CD4-positive, alpha-beta T cell treated with Interleukin-2 at 100 ng/mL for 4 hours (primary cell): ENCODE measurements around the gene PARP1.

Source experiments
- DNase-seq: peaks from one replicate; pipeline ENCODE4 v3.0.0-alpha.2; 2020; ENCODE audit warnings: low spot score

The PARP1 gene

DNA sequence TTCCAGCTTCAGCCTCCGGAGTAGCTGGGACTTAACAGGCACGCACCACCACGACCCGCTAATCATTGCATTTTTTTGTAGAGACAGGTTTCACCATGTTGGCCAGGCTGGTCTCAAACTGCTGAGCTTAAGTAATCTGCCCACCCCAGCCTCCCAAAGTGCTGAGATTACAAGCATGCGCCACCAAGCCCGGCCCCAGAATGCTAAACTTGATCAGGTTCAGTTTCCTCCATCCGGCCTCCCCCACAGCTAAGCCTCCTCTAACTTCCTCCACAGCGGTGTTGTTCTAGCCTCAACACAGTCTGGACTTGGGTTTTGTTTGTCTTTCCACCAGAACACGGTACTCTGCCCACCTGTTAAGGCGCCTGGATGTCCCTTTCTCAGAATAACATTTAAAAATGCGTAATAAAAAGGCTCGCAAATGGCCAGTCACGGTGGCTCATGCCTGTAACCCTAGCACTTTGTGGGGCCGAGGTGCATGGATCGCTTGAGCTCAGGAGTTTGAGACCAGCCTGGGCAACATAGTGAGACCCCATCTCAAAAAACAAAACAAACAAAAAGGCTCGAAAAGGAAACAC lies 2.4 kb downstream of the PARP1 start:
- peak; percentile 35 for DNase-seq

DNA sequence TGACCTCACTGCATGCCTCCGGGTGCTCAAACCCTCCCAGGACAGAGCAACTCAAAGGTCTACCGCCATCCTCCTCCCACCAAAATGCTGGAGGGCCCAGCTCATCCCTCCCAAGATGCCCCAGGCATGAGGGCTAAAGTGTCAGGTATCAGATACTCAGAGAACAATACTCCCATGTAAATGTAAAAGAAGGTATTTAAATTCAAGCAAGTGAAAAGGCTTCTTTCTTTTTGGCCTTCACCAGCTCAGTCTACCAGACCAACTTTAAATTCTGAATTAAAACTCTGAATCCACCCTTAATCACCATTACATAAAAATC lies 3.0 kb downstream of the PARP1 start:
- no peak for DNase-seq

DNA sequence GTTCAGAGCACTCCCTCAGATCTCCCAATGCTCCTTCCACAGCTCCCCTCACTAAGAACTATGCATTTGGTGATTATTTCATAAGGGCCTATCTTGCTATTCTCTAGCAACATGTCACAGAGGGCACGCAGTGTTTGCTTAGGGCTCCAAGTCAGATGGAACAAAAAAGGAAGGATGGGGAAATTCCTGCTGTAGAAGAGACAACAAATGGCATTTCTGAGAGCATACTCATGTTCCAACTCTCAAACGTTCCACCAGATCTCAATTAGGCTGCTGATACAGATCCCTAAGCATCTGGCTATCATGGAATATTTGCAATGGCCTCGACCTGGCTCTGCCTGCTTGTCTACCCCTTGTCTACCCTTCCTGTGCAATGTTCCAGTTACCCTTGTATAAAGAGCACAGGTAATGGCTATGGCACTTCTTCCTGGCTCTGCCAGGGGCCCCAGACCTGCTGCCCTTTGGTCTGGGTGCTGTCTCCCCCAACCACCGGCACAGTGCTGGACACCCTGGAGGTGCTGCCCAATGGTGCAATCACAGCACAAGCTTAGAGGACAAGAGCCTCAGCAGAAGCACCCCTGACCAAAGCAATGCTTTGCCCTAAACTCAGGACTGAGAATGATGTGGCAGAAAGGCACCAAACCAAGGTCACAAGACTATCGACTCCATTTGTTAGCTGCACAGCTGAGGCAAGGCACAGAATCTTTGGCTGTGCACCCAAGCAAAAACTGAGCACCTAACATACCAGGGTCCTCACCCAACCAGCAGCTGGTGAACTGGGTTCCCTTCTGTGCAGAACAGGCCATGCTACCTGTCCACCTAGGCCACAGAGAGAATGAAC lies 3.6 kb downstream of the PARP1 start:
- no peak for DNase-seq

DNA sequence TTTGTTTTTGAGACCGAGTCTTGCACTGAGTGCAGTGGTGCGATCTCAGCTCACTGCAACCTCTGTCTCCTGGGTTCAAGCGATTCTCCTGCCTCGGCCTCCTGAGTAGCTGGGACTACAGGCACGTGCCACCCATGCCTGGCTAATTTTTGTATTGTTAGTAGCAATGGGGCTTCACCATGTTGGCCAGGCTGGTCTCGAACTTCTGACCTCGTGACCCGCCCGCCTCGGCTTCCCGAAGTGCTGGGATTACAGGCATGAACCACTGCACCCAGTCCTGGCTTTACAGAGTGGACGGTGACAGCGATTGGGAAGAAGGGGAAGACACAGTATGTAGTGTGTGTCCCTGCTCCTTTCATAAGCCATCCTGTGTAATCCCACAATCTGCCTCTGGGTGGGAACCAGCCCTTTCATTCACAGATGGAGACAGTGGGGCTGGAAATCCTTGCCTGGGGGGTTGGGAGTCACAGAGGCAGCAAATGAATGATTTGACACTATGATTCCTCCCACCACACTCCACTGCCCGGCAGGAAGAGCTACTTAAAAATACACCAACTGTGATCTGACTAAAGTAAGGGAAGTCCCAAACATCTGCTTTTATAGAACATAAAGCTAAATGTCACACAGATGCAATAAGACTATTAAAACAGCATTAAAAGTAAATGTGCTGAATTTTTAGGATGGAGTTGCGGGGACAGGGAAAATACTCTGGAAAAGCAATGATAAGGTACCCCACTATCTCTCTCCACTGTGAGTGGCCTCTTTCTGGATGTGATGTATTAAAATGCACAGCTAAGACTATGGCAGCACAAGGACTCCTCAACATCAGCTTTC lies 4.5 kb downstream of the PARP1 start:
- DNase-seq, result no peak

DNA sequence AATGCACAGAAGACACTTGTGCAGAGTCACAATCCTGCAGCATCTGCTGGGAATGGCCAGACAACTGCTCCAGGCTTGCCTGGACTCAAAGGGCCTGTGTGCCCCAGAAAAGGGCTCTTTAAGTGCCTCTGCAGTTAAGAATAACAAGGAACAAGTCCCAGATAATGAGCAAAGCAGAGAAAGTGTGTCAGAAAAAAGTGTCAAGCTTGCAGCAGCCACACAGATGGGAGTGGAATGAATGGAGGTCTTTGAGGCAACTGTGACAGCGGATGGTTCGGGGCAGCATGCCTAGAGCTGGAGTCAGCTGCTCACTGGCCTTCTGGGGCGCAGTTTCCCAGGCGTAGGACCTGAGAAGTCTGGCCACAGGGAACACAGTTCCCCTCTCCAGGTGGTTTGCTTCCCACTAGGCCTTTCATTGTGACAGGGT lies 5.1 kb downstream of the PARP1 start:
- no peak for DNase-seq

DNA sequence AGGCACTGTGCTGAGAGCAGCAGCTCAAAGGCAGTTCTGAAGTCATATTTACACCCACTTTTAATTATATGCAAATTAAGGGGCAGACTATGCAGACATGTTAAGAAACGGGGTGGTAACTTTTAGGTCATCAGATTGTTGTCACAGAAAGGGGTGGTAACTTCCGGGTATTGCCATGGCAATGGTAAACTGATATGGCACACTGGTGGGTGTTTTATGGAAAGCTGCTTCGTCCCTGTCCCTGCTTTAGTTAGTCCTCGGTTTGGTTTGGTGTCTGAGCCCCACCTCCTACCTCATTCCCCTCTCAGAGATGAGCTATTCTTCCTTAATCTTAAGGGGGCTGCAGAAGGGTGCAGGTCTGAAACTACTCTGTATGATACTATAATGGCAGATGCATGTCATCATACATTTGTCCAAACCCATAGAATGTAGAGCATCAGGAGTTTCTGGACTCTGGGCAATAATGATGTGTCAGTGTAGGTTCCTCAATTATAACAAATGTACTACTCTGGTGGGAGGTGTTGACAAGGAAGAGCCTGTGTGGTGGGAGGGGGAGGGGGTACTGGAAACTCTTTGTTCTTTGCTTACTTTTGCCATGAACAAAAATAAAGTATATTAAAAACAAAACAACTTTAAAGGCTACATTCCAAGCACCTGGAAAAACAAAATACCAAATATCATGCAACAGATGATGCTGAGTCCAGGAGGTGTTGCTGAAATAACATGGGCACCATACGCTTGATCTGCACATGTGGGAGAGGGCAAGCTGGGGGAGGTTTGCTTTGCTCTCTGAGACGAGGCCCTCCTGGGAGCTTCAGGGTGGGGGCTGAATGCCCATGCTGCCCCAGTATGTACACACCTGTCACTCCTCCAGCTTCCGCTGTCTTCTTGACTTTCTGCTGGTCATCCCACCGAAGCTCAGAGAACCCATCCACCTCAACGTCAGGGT lies 6.3 kb downstream of the PARP1 start:
- no peak for DNase-seq

DNA sequence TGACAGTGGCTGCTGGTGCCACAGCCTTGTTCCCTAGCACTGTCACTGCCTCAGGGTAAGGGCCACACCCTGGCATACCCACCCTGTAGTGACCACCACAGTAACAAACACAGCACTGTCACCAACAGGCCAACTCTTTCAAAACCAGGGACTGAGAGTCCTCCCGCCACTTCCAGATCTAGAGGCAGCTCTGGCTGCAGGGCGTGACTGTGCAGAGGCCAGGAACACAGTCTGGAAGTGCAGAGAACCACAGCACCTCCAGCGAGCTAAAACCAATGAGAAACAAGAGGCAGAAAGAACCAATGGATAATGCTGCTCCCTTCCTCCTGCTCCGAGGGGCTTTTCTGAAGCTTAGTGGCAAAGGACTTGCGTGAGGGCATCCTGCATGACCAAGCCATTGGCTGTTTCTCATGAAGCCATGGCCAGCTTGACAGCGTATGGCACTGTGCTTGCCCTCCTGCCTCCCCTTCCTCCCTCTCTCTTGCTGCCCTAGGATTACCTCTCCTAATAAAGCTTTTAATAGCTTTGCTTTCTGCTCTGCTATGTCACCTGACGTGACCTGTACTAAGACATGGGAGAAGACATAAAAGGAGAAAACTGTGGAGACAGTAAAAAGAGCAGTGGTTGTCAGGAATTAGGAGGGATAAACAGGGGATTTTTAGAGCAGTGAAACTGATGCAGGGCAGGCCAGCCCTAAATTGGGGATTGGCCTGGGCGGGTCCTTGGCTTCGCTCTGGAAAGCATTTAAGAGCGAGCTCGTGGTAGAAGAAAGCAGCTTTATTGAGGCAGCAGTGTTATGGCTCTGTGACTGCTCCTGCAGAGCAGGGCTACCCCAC lies 7.2 kb downstream of the PARP1 start:
- no peak for DNase-seq

DNA sequence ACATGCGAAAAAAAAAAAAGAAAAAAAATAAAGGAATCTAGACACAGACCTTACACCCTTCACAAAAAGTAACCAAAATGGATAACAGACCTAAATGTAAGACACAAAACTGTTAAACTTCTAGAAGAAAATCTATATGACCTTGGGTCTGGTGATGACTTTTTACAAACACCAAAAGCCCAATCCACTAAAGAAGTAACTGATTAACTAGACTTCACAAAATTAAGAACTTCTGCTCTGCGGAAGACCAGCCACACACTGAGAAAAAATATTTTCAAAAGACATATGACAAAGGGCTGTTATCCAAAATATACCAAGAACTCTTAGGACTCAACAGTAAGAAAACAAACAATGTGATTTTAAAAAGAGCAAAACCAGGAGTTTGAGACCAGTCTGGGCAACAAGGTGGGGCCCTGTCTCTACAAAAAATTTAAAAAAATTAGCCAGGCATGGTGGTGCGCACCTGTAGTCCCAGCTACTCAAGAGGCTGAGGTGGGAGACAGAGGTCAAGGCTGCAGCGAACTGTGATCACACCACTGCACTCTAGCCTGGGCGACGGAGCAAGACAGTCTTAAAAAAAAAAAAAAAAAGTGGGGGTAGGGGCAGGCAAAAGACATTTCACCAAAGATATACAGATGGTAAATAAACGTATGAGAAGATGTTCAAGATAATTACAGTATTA lies 9.8 kb downstream of the PARP1 start:
- DNase-seq, result no peak

DNA sequence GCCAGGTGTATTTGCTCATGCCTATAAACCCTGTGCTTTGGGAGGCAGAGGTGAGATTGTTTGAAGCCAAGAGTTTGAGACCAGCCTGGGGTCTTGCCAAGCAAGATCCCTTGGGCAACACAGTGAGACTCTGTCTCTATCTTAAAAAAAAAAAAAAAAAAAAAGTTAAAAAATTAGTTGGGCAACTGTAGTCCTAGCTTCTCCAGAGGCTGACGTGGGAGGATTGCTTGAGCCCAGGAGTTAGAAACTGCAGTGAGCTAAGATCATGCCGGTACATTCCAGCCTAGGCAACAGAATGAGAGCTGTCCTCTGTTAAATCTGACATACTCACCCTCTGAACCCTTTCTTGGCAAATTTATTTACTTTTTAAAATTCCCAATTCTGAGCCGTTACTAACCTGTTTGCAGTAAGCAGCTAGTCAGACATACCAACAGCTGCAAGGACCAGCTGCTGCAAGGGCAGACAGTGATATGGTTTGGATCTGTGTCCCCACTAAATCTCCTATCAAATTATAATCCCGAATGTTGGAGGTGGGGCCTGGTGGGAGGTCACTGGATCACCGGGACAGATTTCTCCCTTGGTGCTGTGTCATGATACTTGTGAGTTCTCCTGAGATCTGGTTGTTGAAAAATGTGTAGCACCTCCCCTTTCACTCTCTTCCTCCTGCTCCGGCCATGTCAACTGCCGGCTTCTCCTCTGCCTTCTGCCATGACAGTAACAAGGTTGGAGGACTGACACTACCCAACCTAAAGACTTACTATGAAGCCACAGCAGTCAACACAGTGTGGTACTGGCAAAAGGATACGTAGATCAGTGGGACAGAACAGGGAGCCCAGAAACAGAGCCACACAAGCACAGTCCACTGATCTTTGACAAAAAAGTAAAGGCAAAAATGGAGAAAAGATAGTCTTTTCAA lies 10.6 kb downstream of the PARP1 start:
- DNase-seq, result no peak

DNA sequence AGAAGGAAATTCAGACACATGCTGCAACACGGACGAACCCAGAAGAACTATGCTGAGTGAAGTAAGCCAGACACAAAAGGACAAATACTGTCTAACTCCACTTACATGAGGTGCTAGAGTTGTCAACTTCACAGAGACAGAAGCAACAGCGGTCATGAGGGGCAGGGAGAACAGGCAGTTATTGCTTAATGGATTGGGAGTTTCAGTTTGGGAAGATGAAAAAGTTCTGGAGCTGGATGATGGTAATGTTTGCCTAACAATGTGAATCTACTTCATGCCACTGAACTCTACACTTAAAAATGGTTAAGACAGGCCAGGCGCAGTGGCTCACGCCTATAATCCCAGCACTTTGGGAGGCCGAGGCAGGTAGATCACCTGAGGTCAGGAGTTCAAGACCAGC lies 12.1 kb downstream of the PARP1 start:
- no peak for DNase-seq

DNA sequence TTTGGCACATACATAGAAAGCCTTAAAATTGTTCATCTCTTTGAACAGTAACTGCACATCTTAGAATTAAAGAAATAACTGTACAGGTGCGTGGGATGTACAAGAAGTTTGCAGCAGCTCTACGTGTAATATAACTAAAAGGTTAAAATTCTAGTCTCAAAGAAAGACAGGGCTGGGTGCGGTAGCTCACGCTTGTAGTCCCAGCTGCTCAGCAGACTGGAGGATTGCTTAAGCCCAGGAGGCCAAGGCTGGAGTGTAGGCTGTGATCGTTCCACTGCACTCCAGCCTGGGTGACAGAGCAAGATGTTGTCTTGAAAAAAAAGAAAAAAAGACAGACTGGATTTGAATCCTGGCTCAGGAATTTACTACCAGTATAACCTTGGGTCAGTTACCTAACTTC lies 13.4 kb downstream of the PARP1 start:
- no peak for DNase-seq

DNA sequence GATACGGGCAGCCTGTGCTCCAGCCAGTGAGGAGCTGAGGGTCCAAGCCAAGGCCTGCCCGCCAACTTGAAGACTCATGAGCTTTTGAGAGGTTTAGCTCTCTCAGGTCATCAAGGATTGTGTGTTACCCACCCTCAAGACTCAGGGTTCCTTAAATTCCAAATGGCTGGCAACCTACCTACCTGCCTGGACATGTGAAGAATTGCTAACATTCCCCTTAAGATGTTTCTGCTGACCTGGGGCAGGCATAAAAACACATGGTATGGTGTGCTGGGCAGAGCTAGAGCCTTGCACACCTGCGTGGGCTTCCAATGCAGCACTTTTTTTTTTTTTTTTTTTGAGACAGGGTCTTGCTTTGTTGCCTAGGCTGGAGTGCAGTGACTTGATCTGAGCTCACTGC lies 17.2 kb downstream of the PARP1 start:
- no peak for DNase-seq

DNA sequence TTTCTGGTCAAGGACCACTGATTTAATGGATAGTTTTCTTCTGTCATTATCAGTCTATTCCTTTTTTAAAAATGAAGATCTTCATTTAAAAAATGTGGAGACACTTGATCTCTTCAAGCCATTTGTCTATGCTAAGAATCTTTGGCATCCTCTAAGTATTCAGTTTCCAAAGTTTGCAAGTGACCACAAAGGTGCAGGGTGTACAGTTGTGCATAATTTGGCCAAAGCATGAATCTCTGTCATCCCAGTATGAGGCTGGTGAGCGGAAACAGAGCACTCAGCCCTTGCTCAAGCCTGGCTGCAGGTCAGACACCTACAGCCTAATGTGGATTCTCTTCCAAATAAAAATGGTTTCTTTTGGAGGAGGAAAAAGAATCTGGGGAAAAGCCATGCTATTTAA lies 19.8 kb downstream of the PARP1 start:
- no peak for DNase-seq

DNA sequence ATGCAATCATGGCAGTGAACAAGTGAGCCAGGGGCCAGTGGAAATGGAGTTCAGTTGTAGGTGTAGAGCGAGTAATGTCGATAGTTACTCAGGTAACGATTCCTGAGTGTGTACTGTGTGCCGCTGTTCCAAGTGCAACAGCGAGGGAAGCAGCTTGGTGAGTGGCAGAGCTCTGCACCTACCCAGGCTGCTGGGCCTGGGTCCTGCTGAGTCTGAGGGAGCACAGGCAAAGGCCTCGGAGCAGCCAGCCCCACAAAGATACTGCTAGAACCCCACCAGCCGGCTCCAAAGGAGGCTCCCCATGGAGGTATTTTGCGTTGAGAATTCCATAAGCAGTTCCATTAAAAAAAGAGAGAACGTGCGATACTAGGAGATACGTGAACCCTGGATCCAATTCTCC lies 23.2 kb downstream of the PARP1 start:
- DNase-seq, result no peak

DNA sequence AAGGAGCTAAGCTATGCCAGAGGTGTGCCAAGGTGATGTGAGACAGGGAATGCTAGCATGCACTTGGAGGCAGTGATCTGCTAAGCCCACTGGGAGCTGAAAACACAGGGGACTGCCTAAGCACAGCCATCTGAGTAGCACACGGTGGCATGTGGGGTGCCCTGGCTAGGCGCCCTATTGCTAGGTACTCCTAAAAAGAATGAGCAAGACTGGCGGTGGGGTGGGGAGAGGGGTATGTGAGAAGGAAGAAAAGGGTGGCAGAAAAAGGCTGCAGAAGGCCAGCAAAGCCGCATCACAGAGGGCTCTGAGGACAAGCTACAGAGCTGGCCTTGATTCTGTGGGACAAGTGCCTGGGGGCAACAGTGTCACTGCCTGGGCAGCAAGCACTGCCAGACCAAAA lies 23.9 kb downstream of the PARP1 start:
- no peak for DNase-seq

DNA sequence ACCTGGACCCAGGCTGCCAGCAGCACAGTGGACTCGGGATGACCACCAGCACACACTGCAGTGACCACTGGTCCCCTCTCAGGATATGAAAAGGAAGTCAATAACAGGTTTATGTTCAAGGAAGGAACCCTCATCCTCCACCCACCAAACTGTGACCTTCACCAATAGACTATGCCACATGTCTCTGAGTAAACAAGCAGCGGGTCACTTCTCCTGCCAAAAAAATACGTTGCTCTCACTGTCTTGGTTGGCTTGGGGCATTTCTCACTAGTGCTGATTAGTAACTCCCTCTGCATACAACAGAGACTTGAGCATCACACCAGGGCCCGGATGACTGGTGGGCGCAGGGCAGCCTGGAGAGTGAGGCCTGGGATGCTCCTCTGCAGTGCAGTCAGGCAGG lies 25.9 kb downstream of the PARP1 start:
- no peak for DNase-seq

DNA sequence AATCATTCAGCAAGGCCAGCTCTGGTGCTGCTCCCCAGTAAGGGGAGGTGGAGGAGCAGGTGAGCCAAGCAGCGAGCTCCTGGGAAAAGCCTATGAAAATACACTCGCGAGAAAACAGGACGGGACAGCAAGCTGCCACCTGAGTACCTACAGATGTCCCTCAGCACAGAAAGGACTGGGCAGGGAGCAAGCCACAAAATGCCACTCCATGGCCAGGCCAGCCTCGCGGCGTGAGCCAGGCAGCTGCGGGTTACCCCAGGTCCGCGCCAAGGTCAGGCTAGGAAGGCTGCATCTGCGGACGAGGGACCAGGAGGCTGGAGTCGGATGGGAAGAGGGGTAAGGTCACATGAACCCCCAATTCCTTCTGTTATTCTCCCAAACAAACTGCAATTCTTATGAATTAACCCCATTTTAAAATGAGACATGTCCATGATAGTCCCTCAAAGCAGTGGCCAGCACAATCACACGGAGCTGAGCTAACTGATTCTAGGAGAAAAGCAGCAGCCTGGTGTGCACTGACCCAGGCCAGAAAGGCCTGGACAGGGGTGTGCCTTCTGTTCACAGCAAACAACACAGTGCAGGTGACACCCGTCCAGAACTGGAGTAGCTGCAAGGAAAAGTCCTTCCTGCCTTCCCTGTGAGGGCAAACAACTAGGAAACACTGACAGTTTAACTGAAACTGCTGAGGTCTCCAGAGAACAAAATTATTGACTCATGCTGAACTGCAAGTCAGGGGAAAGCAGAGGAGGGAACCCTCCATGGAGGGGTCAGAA lies 26.5 kb downstream of the PARP1 start:
- DNase-seq, result no peak

DNA sequence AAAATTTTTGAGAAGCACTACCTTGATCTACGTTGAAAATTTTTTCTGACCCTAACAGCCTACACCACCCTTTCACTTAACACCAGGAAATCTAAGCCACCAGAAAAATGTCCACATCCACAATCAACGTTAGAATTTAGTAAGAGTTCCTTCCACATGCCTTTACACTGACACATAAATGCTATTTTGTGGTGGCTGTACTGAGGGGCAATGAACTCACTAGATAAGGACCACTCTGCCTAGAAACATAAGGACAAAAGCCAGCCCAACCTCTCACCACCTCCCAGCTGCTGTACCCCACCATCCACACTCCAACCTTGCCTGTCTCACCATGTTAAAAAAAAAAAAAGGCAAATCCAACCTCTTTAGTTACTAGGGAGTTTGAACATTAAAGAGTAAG lies 29.8 kb downstream of the PARP1 start:
- DNase-seq, result no peak

DNA sequence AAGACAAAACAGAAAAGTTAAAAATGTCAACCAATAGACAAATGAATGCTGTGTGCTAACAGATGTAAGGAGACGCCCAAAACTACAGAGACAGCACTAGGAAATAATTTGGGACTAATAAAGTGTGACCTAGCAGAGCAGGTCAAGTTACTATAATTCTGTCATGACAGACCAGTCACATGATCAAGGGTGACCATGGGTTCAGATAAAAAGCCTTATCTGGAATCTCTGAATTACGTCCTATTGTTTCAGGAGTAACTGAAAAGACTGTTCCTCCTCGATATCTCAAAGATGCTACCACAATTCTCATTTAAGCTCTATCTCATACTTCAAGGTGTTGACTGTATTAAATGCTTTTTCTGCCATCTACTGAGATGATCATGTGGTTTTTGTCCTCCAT lies 31.6 kb downstream of the PARP1 start:
- DNase-seq, result no peak
